Ishikawa (cell line): Measurements from ENCODE around the gene ATAD3B.

Experiments used
- CEBPB ChIP-seq: IDR thresholded peaks from 2 replicates; pipeline ENCODE4 v1.6.1; 2012
- CREB1 ChIP-seq: IDR thresholded peaks from 2 replicates; pipeline ENCODE4 v1.6.1; 2012; ENCODE audit warnings: low read depth
- EGR1 ChIP-seq: IDR thresholded peaks from 2 replicates; pipeline ENCODE4 v1.6.1; 2012
- EP300 ChIP-seq: IDR thresholded peaks from 2 replicates; pipeline ENCODE4 v1.6.1; 2012; ENCODE audit warnings: borderline replicate concordance
- FOXM1 ChIP-seq: IDR thresholded peaks from 2 replicates; pipeline ENCODE4 v1.6.1; 2012; ENCODE audit warnings: low read depth, borderline replicate concordance
- NFIC ChIP-seq: IDR thresholded peaks from 2 replicates; pipeline ENCODE4 v1.6.1; 2012
- RAD21 ChIP-seq: IDR thresholded peaks from 2 replicates; pipeline ENCODE4 v1.6.1; 2012; ENCODE audit warnings: low read depth
- REST ChIP-seq: IDR thresholded peaks from 2 replicates; pipeline ENCODE4 v1.6.1; 2012; ENCODE audit warnings: low read depth, mild to moderate bottlenecking
- TAF1 ChIP-seq: IDR thresholded peaks from 2 replicates; pipeline ENCODE4 v1.6.1; 2012; ENCODE audit warnings: low read depth, mild to moderate bottlenecking
- TCF12 ChIP-seq: IDR thresholded peaks from 2 replicates; pipeline ENCODE4 v1.6.1; 2012; ENCODE audit warnings: low read depth
- TEAD4 ChIP-seq: IDR thresholded peaks from 2 replicates; pipeline ENCODE4 v1.6.1; 2012
- YY1 ChIP-seq: IDR thresholded peaks from 2 replicates; pipeline ENCODE4 v1.6.1; 2012; ENCODE audit warnings: low read depth
- ZBTB7A ChIP-seq: IDR thresholded peaks from 2 replicates; pipeline ENCODE4 v1.6.1; 2012; ENCODE audit warnings: low read depth
- TF ChIP-seq, protein P1 (sequence below): IDR thresholded peaks from 2 replicates; pipeline ENCODE4 v1.6.1; 2012
- TF ChIP-seq, protein P2 (sequence below): IDR thresholded peaks from 2 replicates; pipeline ENCODE4 v1.6.1; 2012

Gene ATAD3B

DNA sequence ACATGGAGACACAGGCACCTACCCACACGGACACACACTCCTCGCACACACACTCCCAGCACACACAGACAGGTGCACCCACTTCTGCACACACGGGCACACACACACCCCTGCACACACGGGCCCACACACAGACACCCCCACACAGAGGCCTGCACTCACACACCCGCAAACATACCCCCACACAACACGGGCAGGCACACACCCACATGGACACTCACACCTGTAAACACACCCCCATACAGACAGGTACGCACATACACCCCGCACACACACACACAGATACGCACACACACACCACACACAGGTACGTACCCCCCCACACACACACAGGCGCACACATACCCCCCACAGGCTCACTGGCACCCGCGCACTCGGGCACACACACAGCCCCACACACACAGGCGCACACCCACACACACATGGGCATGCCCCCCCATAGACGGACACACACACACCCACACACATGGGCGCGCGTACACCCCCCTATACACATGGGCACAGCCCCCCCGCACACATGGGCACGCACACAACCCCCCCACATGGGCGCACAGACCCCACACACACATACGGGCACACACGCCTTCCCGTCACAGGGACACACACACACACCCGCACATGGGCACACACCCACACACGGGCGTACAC lies 46.5 kb downstream of the ATAD3B start:
- no peak for TF ChIP-seq RAD21
- no peak for TF ChIP-seq TAF1
- no peak for TF ChIP-seq TCF12
- TF ChIP-seq FOXM1 = no peak
- no peak for TF ChIP-seq ZBTB7A
- TF ChIP-seq, protein P1, sequence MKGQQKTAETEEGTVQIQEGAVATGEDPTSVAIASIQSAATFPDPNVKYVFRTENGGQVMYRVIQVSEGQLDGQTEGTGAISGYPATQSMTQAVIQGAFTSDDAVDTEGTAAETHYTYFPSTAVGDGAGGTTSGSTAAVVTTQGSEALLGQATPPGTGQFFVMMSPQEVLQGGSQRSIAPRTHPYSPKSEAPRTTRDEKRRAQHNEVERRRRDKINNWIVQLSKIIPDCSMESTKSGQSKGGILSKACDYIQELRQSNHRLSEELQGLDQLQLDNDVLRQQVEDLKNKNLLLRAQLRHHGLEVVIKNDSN = no peak
- TF ChIP-seq TEAD4 = no peak
- no peak for TF ChIP-seq EP300
- no peak for TF ChIP-seq CREB1
- no peak for TF ChIP-seq CEBPB
- no peak for TF ChIP-seq EGR1
- no peak for TF ChIP-seq REST
- TF ChIP-seq YY1 = no peak

DNA sequence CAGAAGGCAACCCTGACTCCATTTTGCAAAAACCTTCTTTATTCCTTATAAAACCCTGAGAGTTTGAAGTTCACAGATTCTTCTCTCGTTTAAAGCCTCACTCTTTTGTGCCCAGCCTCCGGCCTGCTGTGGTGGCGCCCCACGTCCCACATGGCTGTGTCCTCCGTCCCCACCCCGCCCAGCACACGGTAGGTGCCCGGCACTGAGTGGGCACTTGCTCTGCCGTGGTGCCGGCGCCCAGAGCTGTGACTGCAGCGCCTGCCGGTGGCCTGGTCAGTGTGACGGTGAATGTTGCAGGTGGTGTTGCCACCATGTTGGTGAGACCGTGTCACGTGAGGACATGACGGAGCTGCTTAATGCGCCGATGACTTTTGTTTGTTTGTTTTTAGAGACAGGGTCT lies 49.8 kb downstream of the ATAD3B start:
- no peak for TF ChIP-seq FOXM1
- no peak for TF ChIP-seq CREB1

DNA sequence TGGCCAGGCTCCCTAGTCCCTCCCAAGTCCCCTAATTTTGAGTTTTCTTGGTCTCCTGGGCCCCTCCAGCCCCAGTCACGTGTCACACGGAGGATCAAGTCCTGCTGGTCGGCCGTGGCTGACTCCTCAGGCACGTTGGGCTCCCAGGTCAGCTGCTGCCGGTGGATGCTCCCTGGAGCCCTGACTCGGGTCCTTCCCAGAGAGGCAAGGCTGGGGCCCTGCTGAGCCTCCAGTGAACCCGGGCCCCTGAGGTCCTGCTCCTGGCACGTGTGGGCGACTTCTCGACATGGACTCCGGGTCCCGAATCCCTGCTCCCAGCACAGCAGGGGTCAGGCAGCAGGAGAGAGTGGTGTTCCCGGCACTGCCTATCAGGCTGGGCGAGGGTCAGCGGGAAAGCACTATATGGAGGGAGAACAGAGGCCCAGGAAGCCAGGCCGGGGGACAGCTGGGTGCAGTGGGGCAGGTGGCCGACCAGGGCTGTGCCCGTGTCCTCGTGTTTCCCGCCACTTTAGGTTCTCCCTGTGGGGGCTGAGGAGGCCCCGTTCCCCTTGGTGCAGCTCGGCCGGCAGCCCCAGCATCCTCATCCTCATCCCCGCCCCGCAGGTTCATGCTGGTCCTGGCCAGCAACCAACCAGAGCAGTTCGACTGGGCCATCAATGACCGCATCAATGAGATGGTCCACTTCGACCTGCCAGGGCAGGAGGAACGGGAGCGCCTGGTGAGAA lies 55.7 kb downstream of the ATAD3B start:
- TF ChIP-seq TCF12 (no peak), CEBPB (no peak)
- TF ChIP-seq, protein P2, sequence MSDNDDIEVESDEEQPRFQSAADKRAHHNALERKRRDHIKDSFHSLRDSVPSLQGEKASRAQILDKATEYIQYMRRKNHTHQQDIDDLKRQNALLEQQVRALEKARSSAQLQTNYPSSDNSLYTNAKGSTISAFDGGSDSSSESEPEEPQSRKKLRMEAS = no peak

DNA sequence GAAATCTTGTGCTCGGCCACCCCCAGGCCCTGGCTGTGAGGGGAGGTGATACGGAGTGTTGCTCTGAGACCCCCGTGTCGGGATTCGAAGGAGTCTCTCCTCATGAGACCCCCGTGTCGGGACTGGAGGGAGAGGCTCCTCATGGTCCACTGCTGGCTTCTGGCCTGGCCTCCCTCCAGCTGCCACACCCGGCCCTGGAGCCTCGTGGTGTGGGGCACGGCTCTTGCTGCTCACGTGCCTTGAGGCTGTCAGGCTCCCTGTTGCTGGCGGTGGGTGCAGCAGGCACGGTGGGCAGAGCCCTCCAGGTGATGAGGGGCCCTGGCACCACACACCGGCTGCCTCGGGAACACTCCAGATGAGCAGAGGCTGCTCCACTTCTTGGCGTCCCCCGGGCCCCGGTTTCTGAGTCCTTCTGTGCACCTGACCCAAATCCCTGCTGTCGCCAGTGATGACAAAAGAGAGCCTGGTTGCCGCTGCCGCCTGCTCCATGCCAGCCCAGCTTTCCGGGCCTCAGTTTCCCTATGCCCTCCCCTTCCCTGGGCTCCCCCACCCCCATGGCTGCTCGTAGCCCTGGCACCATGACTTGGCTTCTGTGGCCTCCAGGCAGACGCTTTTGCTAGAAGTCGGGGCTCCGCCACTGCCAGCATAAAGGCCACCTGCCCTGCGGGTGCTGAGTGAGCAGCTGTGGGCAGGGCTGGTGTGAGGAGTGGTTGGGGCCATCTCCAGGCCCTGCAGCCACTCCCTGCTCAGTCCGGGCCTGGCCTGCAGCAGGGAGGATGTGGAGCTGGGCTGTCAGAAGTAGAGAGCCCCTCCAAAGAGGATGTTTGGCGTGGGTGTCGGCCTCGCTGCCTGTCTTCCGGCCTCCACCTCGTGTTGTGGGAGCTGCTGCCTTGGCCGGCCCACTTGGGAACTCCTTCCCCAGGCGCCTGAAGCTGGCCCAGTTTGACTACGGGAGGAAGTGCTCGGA lies 57.0 kb downstream of the ATAD3B start:
- TF ChIP-seq CEBPB (no peak), YY1 (no peak), CREB1 (no peak), ZBTB7A (no peak), TAF1 (no peak), NFIC (no peak), RAD21 (no peak), REST (no peak), TEAD4 (no peak), EP300 (no peak)
- TF ChIP-seq, protein P1 = no peak

- TF ChIP-seq CREB1 (no peak), REST (no peak), FOXM1 (no peak), TCF12 (no peak), RAD21 (no peak), YY1 (no peak), EP300 (no peak), ZBTB7A (no peak), TAF1 (no peak), CEBPB (no peak), NFIC (no peak), TEAD4 (no peak), EGR1 (no peak)
- TF ChIP-seq, protein P2 = no peak
- TF ChIP-seq, protein P1 = no peak
Observed at GRCh38 chr1:1529321-1529720, 57.8 kb downstream of the ATAD3B start.
